Parathyroid adenoma (tissue), 2 donors: ENCODE measurements around the gene RBM44.

ENCODE experiments used
- H2AFZ ChIP-seq: fragments of 300-600 bp; sonication (generic); one replicate; pipeline ENCODE4 v1.7.0; 2017; ENCODE audit warnings: antibody characterized with exemption, mild to moderate bottlenecking
- H3K27ac ChIP-seq: fragments of 300-600 bp; sonication (generic); one replicate; pipeline ENCODE4 v1.7.0; 2017
- H3K27me3 ChIP-seq: fragments of 300-600 bp; sonication (generic); one replicate; pipeline ENCODE4 v1.7.0; 2017; ENCODE audit warnings: low read length; ENCODE audit not compliant: control insufficient read depth, insufficient read depth
- H3K36me3 ChIP-seq: fragments of 300-600 bp; sonication (generic); one replicate; pipeline ENCODE4 v1.7.0; 2017; ENCODE audit warnings: low read length; ENCODE audit not compliant: control insufficient read depth, insufficient read depth
- H3K4me1 ChIP-seq: fragments of 300-600 bp; sonication (generic); one replicate; pipeline ENCODE4 v1.7.0; 2017; ENCODE audit warnings: control low read depth
- H3K4me2 ChIP-seq: fragments of 300-600 bp; sonication (generic); one replicate; pipeline ENCODE4 v1.7.0; 2017; ENCODE audit warnings: low read length
- H3K4me3 ChIP-seq: fragments of 300-600 bp; sonication (generic); one replicate; pipeline ENCODE4 v1.7.0; 2017; ENCODE audit warnings: low read depth, low read length
- H3K79me2 ChIP-seq: fragments of 300-600 bp; sonication (generic); one replicate; pipeline ENCODE4 v1.7.0; 2017; ENCODE audit warnings: control low read depth
- H3K9ac ChIP-seq: fragments of 300-600 bp; sonication (generic); one replicate; pipeline ENCODE4 v1.7.0; 2017; ENCODE audit warnings: mild to moderate bottlenecking
- H3K9me3 ChIP-seq: fragments of 300-600 bp; sonication (generic); one replicate; pipeline ENCODE4 v1.7.0; 2017; ENCODE audit warnings: low read length; ENCODE audit not compliant: control insufficient read depth
- TF ChIP-seq, protein P1 (sequence below): fragments of 300-600 bp; sonication (generic); IDR thresholded peaks from one replicate; pipeline ENCODE4 v1.7.0; 2017; ENCODE audit warnings: antibody characterized with exemption, mild to moderate bottlenecking
- donor health status: primary hyperparathyroidism.

RBM44 gene

DNA sequence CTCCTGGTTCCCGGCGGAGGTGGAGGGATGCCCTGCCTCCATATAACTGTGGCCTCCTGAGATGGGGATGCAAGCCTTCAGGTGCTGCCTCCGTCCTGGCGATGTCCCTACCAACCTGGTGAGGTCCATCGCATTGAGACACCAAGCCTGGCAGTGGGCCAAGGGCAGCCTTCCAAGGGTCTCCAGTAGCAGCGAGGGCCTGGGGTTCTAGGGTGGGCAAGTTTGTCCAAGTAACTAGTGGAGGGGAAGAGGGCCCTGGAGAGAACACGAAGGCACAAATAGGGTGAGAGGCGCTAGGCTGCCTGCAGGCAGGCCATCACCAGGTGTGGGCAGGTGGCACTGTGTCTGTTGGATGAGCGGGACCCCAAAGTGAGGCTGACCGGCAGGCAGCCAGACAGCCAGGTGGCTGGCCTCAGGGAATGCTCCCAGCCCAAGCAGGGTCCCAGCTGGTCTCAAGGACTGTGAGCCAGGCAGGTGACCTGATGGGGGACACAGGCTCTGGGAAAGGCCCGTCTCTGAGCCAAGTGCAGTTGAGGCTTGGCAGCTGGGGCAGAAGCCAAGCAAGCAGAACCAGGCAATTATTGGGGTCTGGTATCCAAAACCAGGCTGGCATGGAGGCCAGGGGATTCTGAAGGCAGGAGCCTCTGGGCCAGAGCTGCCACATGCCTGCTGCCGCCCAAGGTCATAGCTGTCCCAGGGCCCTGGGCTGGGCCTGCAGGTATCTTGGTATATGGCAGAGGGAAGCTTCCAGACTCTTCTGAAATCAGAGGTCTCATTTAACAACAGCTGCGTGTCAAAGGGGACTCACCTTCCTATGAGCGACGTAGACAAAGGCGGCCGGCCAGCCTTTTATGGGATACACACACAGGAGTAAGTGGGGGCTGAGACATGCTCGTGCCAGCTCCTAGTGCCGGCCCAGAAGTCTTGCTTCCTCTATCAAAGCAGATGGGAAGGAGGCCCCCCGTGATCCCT is 84.2 kb downstream of the RBM44 start:
- Histone ChIP-seq H2AFZ (no peak overlapping the region), H3K4me2 (no peak overlapping the region), H3K79me2 (no peaks in the 10 kb centered on the region), H3K9me3 (no peaks in the 10 kb centered on the region), H3K36me3 (no peaks in the 10 kb centered on the region), H3K4me3 (no peak overlapping the region), H3K27ac (no peak overlapping the region), H3K27me3 (no peaks in the 10 kb centered on the region), H3K9ac (no peak overlapping the region), H3K4me1 (no peaks in the 10 kb centered on the region)
- TF ChIP-seq, protein P1, sequence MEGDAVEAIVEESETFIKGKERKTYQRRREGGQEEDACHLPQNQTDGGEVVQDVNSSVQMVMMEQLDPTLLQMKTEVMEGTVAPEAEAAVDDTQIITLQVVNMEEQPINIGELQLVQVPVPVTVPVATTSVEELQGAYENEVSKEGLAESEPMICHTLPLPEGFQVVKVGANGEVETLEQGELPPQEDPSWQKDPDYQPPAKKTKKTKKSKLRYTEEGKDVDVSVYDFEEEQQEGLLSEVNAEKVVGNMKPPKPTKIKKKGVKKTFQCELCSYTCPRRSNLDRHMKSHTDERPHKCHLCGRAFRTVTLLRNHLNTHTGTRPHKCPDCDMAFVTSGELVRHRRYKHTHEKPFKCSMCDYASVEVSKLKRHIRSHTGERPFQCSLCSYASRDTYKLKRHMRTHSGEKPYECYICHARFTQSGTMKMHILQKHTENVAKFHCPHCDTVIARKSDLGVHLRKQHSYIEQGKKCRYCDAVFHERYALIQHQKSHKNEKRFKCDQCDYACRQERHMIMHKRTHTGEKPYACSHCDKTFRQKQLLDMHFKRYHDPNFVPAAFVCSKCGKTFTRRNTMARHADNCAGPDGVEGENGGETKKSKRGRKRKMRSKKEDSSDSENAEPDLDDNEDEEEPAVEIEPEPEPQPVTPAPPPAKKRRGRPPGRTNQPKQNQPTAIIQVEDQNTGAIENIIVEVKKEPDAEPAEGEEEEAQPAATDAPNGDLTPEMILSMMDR = no peak

DNA sequence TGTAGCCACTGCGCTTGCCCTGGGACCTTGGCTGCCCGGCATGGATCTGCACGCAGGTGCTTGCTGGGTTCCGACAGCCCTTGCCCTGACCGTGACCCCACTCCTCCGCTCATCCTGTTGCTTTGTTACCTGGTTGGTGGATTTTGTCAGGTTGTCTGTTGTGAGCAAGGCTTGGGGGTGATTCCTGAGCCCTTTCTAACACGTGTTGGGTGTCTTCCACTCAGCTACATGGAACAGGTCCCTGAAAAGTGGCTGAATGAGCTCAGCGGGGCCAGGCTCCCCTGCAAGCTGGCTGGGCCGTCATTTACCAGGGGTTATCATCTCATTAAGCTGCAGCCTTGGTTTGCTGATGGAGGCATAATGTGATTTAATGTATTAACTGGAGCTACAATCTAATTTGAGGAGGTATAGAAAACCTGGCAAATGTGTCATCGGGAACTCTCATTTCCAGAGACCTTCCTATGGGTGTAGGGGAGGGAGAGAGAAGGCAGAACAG is 85.4 kb downstream of the RBM44 start:
- no peaks in the 10 kb centered on the region for H3K4me1 ChIP-seq
- no peaks in the 10 kb centered on the region for H3K36me3 ChIP-seq
- H3K79me2 ChIP-seq = no peaks in the 10 kb centered on the region
- TF ChIP-seq, protein P1 = no peak
- no peak overlapping the region for H3K4me2 ChIP-seq
- no peaks in the 10 kb centered on the region for H3K27me3 ChIP-seq
- H3K9me3 ChIP-seq = no peaks in the 10 kb centered on the region
- no peak overlapping the region for H2AFZ ChIP-seq
- no peak overlapping the region for H3K9ac ChIP-seq
- no peak overlapping the region for H3K27ac ChIP-seq
- no peak overlapping the region for H3K4me3 ChIP-seq

DNA sequence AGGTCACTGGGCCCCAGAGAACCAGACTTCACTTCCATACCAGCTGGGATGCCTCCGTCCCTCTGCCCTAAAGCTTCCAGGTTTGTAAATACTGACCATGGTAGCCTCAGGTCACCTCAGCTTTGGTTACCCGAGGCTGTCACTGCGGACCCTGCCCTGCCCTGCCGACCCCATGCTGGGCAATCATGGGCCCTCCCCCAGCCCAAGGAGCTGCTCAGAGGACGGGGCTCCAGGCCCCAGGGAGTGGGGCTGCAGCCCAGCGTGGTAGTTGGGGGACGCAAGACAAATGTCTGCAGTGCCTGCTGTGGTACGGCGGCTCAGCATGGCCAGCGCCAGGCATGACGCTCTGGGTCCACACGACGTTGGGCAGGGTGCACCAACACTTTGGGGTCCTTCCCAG is 86.1 kb downstream of the RBM44 start:
- Histone ChIP-seq H3K36me3 (no peaks in the 10 kb centered on the region), H3K27ac (no peak overlapping the region), H3K4me3 (no peak overlapping the region), H3K9ac (no peak overlapping the region), H3K9me3 (no peaks in the 10 kb centered on the region), H3K4me2 (no peak overlapping the region), H3K27me3 (no peaks in the 10 kb centered on the region), H3K79me2 (no peaks in the 10 kb centered on the region), H2AFZ (no peak overlapping the region), H3K4me1 (no peaks in the 10 kb centered on the region)
- TF ChIP-seq, protein P1 = no peak

DNA sequence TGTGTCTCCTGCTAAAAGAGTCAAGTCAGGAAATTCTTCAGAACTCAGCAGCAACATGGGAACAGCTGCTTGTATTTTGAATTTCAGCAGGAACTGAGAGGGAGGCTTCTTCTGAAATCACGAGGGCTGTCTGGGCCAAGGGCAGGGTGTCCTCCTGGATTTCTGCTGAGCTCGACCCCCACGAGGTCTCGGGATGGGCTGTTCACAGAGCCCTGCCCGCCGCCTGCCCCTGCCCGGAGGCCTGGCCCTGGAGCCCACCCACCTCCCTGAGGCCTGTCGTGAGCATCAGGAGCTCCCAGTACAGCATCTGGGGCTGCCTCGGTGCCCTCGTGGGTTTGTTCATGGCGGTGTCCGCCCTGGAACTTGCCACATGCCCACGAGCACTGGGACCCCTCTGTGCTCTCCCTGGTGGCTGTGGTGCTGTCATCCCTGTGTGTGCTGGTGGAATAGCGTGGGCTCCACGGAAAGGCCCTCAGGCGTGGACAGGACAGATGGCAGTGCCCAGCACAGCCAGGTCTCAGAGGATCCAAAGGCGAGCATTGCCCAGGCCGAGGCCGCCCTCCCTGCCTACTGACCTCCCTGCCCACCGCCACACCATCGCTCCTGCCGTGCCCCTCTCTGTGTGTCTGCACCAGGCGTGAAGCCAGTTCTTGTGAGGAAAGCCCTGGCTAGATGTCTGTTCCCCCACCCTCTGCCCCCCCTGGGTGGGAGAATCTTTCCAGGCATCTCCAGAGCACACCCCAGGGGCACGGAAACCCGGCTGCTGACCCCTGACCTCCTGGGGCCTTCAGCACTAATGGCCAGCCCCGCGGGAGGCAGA is 86.7 kb downstream of the RBM44 start:
- H2AFZ ChIP-seq = no peak overlapping the region
- H3K27me3 ChIP-seq = no peaks in the 10 kb centered on the region
- H3K79me2 ChIP-seq = no peaks in the 10 kb centered on the region
- H3K4me1 ChIP-seq = no peaks in the 10 kb centered on the region
- H3K36me3 ChIP-seq = no peaks in the 10 kb centered on the region
- no peak overlapping the region for H3K4me3 ChIP-seq
- TF ChIP-seq, protein P1 = no peak
- no peak overlapping the region for H3K4me2 ChIP-seq
- H3K9me3 ChIP-seq = no peaks in the 10 kb centered on the region
- no peak overlapping the region for H3K9ac ChIP-seq
- no peak overlapping the region for H3K27ac ChIP-seq
